GM19238 (cell line): ENCODE results near the gene LCN15.
A peak's percentile ranks its signal among the peaks of the same experiment; 100 is the strongest.
"Not testable (repeated sequence)": the region's sequence is repeated elsewhere in the genome, so short reads cannot be mapped to it uniquely, and the experiment has no call there.

Experiments used
- DNase-seq: peaks from one replicate; pipeline ENCODE4 v3.0.0; 2011; ENCODE audit warnings: low spot score; ENCODE audit not compliant: insufficient read length

The LCN15 gene, protein sequence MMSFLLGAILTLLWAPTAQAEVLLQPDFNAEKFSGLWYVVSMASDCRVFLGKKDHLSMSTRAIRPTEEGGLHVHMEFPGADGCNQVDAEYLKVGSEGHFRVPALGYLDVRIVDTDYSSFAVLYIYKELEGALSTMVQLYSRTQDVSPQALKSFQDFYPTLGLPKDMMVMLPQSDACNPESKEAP

DNA sequence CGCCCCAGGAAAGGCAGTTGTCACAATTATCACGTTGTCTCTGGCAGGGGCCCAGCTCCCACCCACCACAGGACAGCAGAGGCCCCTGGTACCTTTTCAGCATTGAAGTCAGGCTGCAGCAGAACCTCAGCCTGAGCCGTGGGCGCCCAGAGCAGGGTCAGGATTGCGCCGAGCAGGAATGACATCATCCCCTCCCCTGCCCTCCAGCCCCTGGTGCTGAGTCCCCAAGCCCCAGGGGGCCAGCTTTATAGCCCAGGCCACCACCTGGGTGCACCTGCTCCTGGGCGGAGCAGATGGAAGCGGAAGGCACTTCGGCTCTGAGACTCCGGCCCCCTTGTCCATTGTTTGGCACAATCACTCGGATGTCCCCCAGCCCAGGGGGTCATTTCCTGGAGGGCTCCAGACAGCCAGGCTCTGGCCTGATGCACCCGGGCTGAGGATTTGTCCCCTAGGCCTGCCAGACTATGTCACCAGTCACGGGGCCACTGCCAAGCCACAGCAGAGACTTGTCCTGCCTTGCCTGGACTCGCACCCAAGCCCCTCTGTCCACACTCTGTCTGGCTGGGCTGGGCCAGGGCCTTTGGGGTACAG is at the start of gene LCN15:
Gene LCN15 (minus strand): TSS at position 218 of the 591 bp plus-strand sequence. CDS start 30 bp downstream, at position 188.
- DNase-seq, result no peak

DNA sequence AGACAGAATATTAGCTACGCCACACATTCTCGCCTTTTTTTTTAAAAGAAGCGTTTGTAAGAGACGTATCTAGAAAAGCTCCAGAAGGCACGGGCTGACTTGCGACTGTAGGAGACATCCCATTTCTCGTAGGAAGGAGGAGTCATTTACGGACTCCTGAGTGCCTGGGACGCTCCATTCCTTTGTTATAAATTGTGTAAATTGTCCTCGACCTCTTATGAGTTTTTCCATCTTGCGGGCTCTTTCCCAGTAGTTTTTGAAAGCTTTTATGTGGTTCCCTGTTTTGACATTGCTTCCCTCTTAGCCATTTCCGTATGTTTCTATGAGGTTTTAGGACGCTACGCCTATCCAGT is 44.5 kb upstream of the LCN15 start:
- no peak for DNase-seq

- DNase-seq, result peak; percentile 67
Measured at GRCh38 chr9:136808075-136808805, 43.9 kb upstream of the LCN15 start.

DNA sequence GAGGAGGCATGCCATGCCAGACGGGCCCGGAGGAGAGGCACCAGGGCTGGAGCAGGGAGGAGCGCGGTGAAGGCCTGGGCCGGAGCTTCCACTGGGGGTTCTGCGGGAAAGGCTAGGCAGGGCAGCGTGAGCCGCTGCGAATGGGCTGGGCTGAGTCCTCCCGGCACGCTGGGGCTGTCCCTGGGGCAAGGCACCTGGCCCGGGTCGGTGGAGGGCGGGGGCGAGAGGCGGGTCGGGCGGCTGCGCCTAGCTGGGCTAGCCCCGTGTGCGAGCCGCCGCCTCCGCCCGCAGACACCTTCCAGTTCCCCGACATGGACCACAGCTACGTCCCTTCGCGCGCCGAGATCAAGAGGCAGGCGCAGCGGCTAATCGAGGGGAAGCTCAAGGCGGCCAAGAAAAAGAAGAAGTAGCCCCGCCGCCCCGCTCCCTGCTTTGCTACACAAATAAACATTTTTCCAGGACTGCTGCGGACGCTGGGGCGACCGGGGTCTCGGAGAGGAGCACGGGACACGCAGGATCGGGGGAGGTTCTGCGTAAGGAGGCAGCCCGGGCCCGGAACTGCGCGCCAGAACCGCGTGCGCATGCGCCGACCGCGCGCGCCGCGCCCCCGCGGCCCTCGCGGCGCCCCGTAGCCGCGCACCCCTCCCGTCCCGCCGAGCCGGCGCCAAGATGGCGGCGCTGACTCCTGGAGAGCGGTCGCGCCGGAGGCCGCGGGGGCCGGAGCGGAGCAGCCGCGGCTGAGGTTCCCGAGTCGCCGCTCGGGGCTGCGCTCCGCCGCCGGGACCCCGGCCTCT is 43.2 kb upstream of the LCN15 start, which contains the start of gene RABL6:
Gene RABL6 (plus strand): TSS at position 668 of the 794 bp plus-strand sequence. CDS start 249 bp downstream, outside the sequence.
- peak; percentile 99 for DNase-seq

GRCh38 chr9:136806631-136807201 is 42.4 kb upstream of the LCN15 start:
- no peak for DNase-seq

- DNase-seq, result no peak
Measured at GRCh38 chr9:136806067-136806466, 41.7 kb upstream of the LCN15 start.

DNA sequence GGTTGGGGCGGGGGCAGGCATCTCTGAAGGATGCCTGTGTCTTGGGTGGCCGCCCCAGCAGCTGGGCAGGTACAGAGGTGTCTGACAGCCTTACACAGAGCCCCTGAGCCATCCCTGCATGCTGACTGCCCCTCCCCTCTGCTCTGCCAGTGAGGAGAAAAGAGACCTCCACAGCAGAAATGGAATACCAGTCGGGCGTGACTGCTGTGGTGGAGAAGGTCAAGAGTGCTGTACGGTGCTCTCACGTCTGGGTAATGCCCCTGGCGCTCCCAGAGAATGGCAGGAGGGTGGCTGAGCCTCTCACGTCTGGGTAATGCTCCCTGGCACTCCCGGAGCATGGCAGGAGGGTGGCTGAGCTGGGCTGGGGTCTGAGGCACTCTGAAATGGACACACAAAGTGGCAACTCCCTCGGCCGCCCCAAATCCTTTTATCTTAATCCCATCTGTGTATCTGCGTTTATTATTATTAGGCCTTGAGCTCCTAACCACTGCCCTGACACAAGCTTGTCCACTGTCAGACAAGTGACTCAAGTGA is 41.0 kb upstream of the LCN15 start:
- DNase-seq, result no peak

GRCh38 chr9:136804509-136805206 is 40.3 kb upstream of the LCN15 start:
- no peak for DNase-seq

- no peak for DNase-seq
Measured at GRCh38 chr9:136803551-136804508, 39.5 kb upstream of the LCN15 start.

DNA sequence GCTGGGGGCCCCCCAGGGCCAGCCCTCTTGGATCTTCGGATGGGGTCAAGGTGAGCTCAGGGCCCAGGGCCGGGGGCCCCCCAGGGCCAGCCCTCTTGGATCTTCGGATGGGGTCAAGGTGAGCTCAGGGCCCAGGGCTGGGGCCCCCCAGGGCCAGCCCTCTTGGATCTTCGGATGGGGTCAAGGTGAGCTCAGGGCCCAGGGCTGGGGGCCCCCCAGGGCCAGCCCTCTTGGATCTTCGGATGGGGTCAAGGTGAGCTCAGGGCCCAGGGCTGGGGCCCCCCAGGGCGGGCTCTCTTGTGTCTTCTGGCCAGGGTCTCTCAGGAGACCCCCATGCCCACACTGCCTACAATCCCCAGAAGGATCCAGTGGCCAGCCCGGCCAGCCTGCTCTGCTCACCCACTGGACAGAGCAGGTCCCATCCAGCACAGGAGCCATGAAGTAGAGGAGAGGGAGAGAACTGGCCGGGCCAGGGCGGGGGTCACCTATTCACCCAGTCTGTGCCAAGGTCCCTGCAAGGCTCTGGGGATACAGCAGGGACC is 38.8 kb upstream of the LCN15 start:
- not testable (repeated sequence) for DNase-seq

DNA sequence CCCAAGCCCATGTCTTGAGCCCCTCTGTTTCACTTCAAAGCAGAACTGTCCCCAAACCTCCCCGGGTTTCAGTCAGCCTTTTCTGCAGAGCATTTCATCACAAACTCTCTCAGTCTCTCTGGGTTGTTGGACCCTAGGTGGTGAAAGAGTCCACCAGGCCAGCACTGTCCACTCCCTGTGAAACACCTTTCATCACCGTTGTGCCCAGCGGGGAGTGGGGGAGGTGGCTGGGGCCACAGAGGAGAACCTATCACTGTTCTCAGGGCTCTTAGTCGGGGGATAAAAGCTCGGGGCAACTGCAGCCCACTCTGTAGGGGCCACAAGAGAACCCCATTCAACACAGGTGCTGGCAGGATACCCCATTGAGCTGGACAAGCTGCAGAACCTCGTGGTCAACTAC is 38.0 kb upstream of the LCN15 start:
- DNase-seq, result no peak

GRCh38 chr9:136799854-136800657 is 35.7 kb upstream of the LCN15 start:
- peak; percentile 81 for DNase-seq

GRCh38 chr9:136799079-136799853 is 34.9 kb upstream of the LCN15 start:
- DNase-seq, result no peak

GRCh38 chr9:136798708-136799078 is 34.4 kb upstream of the LCN15 start:
- no peak for DNase-seq

- DNase-seq, result not testable (repeated sequence)
Measured at GRCh38 chr9:136796775-136797347, 32.5 kb upstream of the LCN15 start.

DNA sequence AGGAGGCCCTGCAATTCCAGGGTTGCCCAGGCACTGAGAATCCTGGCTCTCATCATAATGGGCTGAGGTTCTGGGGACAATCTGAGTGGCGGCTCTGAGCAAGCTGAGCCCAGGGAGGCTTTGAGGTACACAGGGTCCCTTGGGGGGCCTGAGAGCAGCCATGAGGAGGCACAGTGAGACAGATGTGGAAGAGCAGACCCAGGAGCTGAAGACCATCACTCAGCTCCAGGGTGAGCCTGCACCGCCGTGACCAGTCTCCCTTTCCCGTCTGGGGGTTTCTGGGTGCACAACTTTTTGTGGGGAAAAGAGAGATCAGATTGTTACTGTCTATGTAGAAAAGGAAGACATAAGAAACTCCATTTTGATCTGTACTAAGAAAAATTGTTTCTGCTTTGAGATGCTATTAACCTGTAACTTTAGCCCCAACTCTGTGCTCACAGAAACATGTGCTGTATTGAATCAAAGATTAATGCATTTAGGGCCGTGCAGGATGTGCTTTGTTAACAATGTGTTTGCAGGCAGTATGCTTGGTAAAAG is 32.0 kb upstream of the LCN15 start, which contains the start of gene CCDC183:
Gene CCDC183 (plus strand): TSS at position 101 of the 537 bp plus-strand sequence. CDS start 60 bp downstream, at position 161.
- no peak for DNase-seq

DNA sequence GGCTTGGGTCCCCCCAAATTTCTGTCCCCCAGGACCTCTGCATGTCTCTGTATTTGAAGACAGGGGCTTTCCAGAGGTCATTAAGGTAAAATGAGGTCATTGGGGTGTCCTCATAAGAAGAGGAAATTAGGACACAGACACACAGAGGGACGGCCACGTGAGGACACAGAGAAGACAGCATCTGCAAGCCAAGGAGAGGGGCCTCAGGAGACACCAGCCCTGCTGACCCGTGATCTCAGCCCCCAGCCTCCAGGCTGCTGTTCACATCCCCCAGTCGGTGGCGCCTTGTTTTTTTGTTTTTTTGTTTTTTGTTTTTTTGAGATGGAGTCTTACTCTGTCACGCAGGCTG is 30.7 kb upstream of the LCN15 start:
- DNase-seq, result no peak
